ENCODE results near the gene HUS1. TPM values are rescaled to one million over a fixed set of nuclear protein-coding genes. Genes with fewer than 3 reads are reported as not detected.

The HUS1 gene
- total RNA-seq, 1 donor, result 19.9 TPM

DNA sequence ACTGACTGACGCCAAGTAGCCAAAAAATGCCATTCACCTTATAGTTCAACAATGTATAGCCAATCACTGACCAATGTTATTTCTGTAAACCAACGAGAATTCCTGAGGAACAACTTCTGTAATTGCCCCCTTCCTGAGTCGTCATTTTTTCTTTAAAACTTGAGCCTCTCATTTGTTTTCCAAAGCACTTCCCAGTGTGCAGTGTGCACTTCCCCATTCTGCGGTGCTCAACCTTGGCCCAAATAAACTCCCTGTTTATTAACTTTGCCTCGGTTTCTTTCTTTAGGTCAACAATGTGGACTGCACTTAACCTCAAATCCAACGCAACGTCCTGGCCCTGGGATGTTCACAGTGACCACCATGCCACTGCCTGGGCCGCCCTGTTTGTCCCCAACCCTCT, 46.2 kb downstream of the HUS1 start:
- Histone ChIP-seq H3K36me3 (ENCODE audit: insufficient read depth, low read length) (no peaks in the 10 kb centered on the region), H3K4me2 (ENCODE audit: insufficient read depth, low read length) (no peak overlapping the region), H3K4me3 (ENCODE audit: insufficient read depth, low read length) (no peak overlapping the region), H2AFZ (ENCODE audit: low read length) (no peak overlapping the region), H3K27ac (ENCODE audit: low read depth, low read length) (no peak overlapping the region), H4K20me1 (ENCODE audit: insufficient read depth, low read length) (no peaks in the 10 kb centered on the region), H3K4me1 (ENCODE audit: insufficient read depth, low read length) (peaks cover 21% of the 10 kb centered on the region), H3K27me3 (ENCODE audit: insufficient read depth, low read length) (no peaks in the 10 kb centered on the region), H3K79me2 (ENCODE audit: insufficient read depth, low read length) (no peaks in the 10 kb centered on the region), H3K9me3 (ENCODE audit: low read depth, low read length) (no peaks in the 10 kb centered on the region)
- TF ChIP-seq, protein P1, sequence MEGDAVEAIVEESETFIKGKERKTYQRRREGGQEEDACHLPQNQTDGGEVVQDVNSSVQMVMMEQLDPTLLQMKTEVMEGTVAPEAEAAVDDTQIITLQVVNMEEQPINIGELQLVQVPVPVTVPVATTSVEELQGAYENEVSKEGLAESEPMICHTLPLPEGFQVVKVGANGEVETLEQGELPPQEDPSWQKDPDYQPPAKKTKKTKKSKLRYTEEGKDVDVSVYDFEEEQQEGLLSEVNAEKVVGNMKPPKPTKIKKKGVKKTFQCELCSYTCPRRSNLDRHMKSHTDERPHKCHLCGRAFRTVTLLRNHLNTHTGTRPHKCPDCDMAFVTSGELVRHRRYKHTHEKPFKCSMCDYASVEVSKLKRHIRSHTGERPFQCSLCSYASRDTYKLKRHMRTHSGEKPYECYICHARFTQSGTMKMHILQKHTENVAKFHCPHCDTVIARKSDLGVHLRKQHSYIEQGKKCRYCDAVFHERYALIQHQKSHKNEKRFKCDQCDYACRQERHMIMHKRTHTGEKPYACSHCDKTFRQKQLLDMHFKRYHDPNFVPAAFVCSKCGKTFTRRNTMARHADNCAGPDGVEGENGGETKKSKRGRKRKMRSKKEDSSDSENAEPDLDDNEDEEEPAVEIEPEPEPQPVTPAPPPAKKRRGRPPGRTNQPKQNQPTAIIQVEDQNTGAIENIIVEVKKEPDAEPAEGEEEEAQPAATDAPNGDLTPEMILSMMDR (IDR thresholded peaks at IDR 0.05; ENCODE audit: extremely low read depth, low read depth, low read length), result no peak
- DNase-seq (ENCODE audit: insufficient read length, low spot score, missing footprints), result no peak

DNA sequence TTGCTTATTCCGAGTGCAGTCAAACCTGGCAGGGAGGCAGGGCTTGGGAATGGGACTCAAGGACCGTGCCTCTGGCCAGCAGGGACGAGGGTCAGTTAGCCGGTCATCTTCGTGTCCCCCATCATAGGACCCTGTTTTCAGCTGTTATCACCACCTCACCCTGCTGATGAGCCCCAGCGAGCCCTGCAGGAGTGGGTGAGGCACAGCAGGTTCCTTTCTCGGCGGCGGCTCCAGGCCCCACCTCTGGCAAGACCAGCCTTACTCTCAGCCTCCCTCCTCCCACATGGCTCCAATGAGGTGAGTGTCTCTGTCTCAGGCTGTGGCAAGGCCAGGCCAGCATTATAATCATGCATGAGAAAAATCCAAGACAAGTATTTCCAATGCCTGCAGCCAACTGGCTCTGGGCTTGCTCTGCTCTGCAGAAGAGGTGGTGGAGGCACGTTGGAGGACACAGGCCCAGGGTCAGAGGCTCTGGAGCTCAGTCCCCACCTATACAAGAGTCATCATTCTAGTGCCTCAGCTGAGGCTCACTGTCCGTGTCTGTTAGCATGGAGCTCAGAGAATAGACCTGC, 46.9 kb downstream of the HUS1 start:
- TF ChIP-seq, protein P1 (IDR thresholded peaks at IDR 0.05; ENCODE audit: extremely low read depth, low read depth, low read length), result no peak
- Histone ChIP-seq H3K27me3 (ENCODE audit: insufficient read depth, low read length) (no peaks in the 10 kb centered on the region), H3K79me2 (ENCODE audit: insufficient read depth, low read length) (no peaks in the 10 kb centered on the region), H3K36me3 (ENCODE audit: insufficient read depth, low read length) (no peaks in the 10 kb centered on the region), H4K20me1 (ENCODE audit: insufficient read depth, low read length) (no peaks in the 10 kb centered on the region), H3K9me3 (ENCODE audit: low read depth, low read length) (no peaks in the 10 kb centered on the region), H3K4me3 (ENCODE audit: insufficient read depth, low read length) (no peak overlapping the region), H3K27ac (ENCODE audit: low read depth, low read length) (peak overlapping the region; percentile 85), H3K4me1 (ENCODE audit: insufficient read depth, low read length) (peaks cover 21% of the 10 kb centered on the region), H3K4me2 (ENCODE audit: insufficient read depth, low read length) (peak overlapping the region; percentile 61), H2AFZ (ENCODE audit: low read length) (peak overlapping the region; percentile 47)
- no peak for DNase-seq (ENCODE audit: insufficient read length, low spot score, missing footprints)

DNA sequence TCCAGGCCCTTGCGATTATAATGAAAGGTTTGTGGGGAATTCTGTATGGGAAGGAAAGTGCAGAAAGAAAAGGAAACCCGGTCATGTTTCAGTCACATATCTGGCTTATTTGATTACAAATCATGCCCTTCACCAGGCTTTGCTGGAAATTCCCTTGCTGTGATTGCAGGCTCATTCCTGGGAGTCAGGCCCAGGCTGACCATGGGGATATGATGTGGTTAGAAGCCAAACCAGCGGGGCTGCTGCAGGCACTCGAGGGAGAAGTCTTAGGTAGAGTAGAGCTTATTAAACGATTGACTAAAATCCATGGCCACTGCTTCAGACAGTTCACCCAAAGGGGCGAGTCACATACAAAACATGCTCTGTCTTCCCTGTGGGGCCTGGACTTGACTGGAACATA, 47.4 kb downstream of the HUS1 start:
- Histone ChIP-seq H3K4me3 (ENCODE audit: insufficient read depth, low read length) (peak overlapping the region; percentile 31), H3K36me3 (ENCODE audit: insufficient read depth, low read length) (no peaks in the 10 kb centered on the region), H4K20me1 (ENCODE audit: insufficient read depth, low read length) (no peaks in the 10 kb centered on the region), H3K4me1 (ENCODE audit: insufficient read depth, low read length) (peaks cover 21% of the 10 kb centered on the region), H2AFZ (ENCODE audit: low read length) (peak overlapping the region; percentile 57), H3K4me2 (ENCODE audit: insufficient read depth, low read length) (peak overlapping the region; percentile 61), H3K9me3 (ENCODE audit: low read depth, low read length) (no peaks in the 10 kb centered on the region), H3K27me3 (ENCODE audit: insufficient read depth, low read length) (no peaks in the 10 kb centered on the region), H3K79me2 (ENCODE audit: insufficient read depth, low read length) (no peaks in the 10 kb centered on the region), H3K27ac (ENCODE audit: low read depth, low read length) (peak overlapping the region; percentile 85)
- peak; percentile 96 for DNase-seq (ENCODE audit: insufficient read length, low spot score, missing footprints)
- TF ChIP-seq, protein P1 (IDR thresholded peaks at IDR 0.05; ENCODE audit: extremely low read depth, low read depth, low read length), result no peak

DNA sequence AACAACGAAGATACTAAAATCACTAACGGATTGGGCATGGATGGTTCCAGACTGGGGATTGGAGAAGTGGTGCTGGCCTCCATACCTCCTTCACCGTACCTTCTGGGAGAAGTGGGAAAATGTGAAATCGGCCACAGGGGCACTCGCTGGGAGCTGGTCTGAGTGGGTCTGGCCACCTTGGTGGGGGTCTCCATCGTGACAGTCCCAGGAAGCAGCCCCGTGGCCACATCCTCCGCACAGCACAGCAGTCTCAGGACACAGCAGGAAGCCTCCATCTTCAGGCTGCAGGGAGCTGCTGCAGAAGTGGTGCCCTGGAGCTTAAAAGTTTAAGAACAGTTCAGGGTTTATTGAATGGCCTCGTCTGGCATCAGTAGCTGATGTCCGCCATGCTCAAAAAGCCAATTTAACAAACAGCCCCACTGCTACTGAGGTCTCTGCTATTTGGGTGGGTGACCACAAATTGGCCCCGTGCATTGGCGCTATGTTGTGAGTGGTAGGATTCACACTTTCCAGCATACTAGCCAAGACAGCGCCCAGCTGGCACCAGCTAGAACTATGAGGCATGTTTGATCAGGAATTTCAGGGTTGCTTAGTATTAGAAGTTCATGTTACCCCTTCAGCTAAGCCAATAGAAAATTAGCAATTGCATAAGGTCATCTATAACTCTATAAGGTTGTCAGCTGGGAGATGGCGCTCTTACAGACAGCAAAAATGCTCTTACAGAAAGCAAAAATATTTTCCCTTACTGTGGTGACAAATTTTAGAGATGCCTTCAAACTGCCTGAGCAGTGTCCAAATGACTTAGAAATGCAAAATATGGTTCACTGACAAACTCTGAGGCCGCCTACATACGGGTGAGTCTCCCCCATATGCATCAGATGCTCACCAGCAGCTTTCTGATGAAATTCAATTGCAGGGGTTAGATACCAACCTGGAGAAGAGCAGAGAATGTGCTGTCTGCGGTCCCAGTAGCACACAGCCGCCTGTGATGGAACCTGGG, 48.1 kb downstream of the HUS1 start:
- TF ChIP-seq, protein P1 (IDR thresholded peaks at IDR 0.05; ENCODE audit: extremely low read depth, low read depth, low read length), result no peak
- H3K27me3 ChIP-seq (ENCODE audit: insufficient read depth, low read length), result no peaks in the 10 kb centered on the region
- H2AFZ ChIP-seq (ENCODE audit: low read length), result peak overlapping the region; percentile 57
- peaks cover 21% of the 10 kb centered on the region for H3K4me1 ChIP-seq (ENCODE audit: insufficient read depth, low read length)
- DNase-seq (ENCODE audit: insufficient read length, low spot score, missing footprints), result peak; percentile 89
- H3K27ac ChIP-seq (ENCODE audit: low read depth, low read length), result peak overlapping the region; percentile 85
- H3K79me2 ChIP-seq (ENCODE audit: insufficient read depth, low read length), result no peaks in the 10 kb centered on the region
- no peaks in the 10 kb centered on the region for H3K36me3 ChIP-seq (ENCODE audit: insufficient read depth, low read length)
- peak overlapping the region; percentile 31 for H3K4me3 ChIP-seq (ENCODE audit: insufficient read depth, low read length)
- peak overlapping the region; percentile 61 for H3K4me2 ChIP-seq (ENCODE audit: insufficient read depth, low read length)
- no peaks in the 10 kb centered on the region for H4K20me1 ChIP-seq (ENCODE audit: insufficient read depth, low read length)
- no peaks in the 10 kb centered on the region for H3K9me3 ChIP-seq (ENCODE audit: low read depth, low read length)

All from osteoblast (primary cell).